DND-41 (cell line): ENCODE measurements around the gene BTN1A1.

Source experiments
- ATAC-seq: fragments of 200-7000 bp; cut with Tn5 transposase; 3 replicates; pipeline ENCODE4 v1.9.1; 2021; ENCODE audit warnings: low read depth; ENCODE audit not compliant: insufficient read depth
- DNase-seq: peaks from one replicate; pipeline ENCODE4 v3.0.0-alpha.2; 2020
- H2AFZ ChIP-seq: 2 replicates; pipeline ENCODE4 v1.6.0; 2012; ENCODE audit warnings: low read depth, low read length
- H3K27ac ChIP-seq: 2 replicates; pipeline ENCODE4 v1.5.1; 2012; ENCODE audit warnings: low read length, inconsistent platforms
- H3K27me3 ChIP-seq: fragments of 200-600 bp; sonication (generic); 2 replicates; pipeline ENCODE4 v1.6.0; 2012; ENCODE audit warnings: low read length, mild to moderate bottlenecking, inconsistent platforms; ENCODE audit not compliant: insufficient read depth, poor library complexity
- H3K36me3 ChIP-seq: 2 replicates; pipeline ENCODE4 v1.5.1; 2012; ENCODE audit warnings: low read length, inconsistent platforms; ENCODE audit not compliant: insufficient read depth
- H3K4me1 ChIP-seq: 2 replicates; pipeline ENCODE4 v1.5.1; 2012; ENCODE audit warnings: mild to moderate bottlenecking, low read length; ENCODE audit not compliant: insufficient read depth
- H3K4me2 ChIP-seq: 2 replicates; pipeline ENCODE4 v1.6.0; 2012; ENCODE audit warnings: mild to moderate bottlenecking, moderate library complexity, low read length, inconsistent platforms; ENCODE audit not compliant: insufficient read depth
- H3K4me3 ChIP-seq, 2 experiments: fragments of 200-600 bp in 1 of 2; shearing (Covaris generic) in 1 of 2; 2 replicates each; pipeline ENCODE4 v1.5.1; 2012 to 2016; ENCODE audit warnings: inconsistent platforms in 2 of 2, low read length in 2 of 2, mild to moderate bottlenecking in 2 of 2, low read depth in 1 of 2, moderate library complexity in 1 of 2
- H3K79me2 ChIP-seq: 2 replicates; pipeline ENCODE4 v1.6.0; 2012; ENCODE audit warnings: low read length, inconsistent platforms; ENCODE audit not compliant: insufficient read depth
- H3K9ac ChIP-seq: 2 replicates; pipeline ENCODE4 v1.6.0; 2012; ENCODE audit warnings: low read depth, mild to moderate bottlenecking, inconsistent platforms, low read length, moderate library complexity
- H3K9me3 ChIP-seq: 2 replicates; pipeline ENCODE4 v1.5.1; 2012; ENCODE audit warnings: low read length, moderate library complexity, mild to moderate bottlenecking, inconsistent platforms; ENCODE audit not compliant: insufficient read depth, severe bottlenecking
- H4K20me1 ChIP-seq: 2 replicates; pipeline ENCODE4 v1.6.0; 2012; ENCODE audit warnings: low read length; ENCODE audit not compliant: insufficient read depth
- CTCF ChIP-seq: IDR thresholded peaks from 2 replicates; pipeline ENCODE4 v1.5.1; 2012; ENCODE audit warnings: borderline replicate concordance, low read length, moderate library complexity, mild to moderate bottlenecking; ENCODE audit not compliant: poor library complexity, severe bottlenecking; ENCODE audit errors: extremely low read depth
- EZH2 ChIP-seq: IDR thresholded peaks from 3 replicates; pipeline ENCODE4 v1.6.1; 2012; ENCODE audit warnings: borderline replicate concordance, low read depth, mild to moderate bottlenecking, moderate library complexity, low read length, inconsistent platforms; ENCODE audit not compliant: severe bottlenecking

Gene BTN1A1

GRCh38 chr6:26472549-26473290, 27.4 kb upstream of the BTN1A1 start:
- Histone ChIP-seq H3K36me3 (peaks cover 21% of the 10 kb centered on the region), H3K9me3 (peaks cover 9% of the 10 kb centered on the region), H4K20me1 (no peaks in the 10 kb centered on the region), H3K4me1 (peaks cover 27% of the 10 kb centered on the region), H3K27me3 (no peaks in the 10 kb centered on the region), H3K27ac (peak overlapping the region; percentile 95), H3K4me2 (peak overlapping the region; percentile 69), H3K79me2 (0 out of 2 replicates have a peak, but pooled peaks cover 6% of the 10 kb centered on the region), H3K9ac (peak overlapping the region; percentile 85), H2AFZ (peak overlapping the region; percentile 79), H3K4me3 (peak overlapping the region in 1 of 2 experiments; percentile 67; a peak in 1 of 4 replicates)
- ATAC-seq (no peak), DNase-seq (no peak)
- TF ChIP-seq EZH2 (no peak), CTCF (no peak)

- peaks cover 27% of the 10 kb centered on the region for H3K4me1 ChIP-seq
- peak overlapping the region; percentile 56 to 67; a peak in 3 of 4 replicates for H3K4me3 ChIP-seq
- peaks cover 14% of the 10 kb centered on the region for H3K36me3 ChIP-seq
- ATAC-seq = no peak
- peaks cover 9% of the 10 kb centered on the region for H3K9me3 ChIP-seq
- H4K20me1 ChIP-seq = no peaks in the 10 kb centered on the region
- H3K27ac ChIP-seq = peak overlapping the region; percentile 95
- peak overlapping the region; percentile 79 for H2AFZ ChIP-seq
- TF ChIP-seq EZH2 = no peak
- TF ChIP-seq CTCF = no peak
- 0 out of 2 replicates have a peak, but pooled peaks cover 6% of the 10 kb centered on the region for H3K79me2 ChIP-seq
- peak overlapping the region; percentile 69 for H3K4me2 ChIP-seq
- DNase-seq = no peak
- no peaks in the 10 kb centered on the region for H3K27me3 ChIP-seq
- peak overlapping the region; percentile 85 for H3K9ac ChIP-seq
These were observed 26.7 kb upstream of the BTN1A1 start for GRCh38 chr6:26473429-26473757.

GRCh38 chr6:26473758-26474438, 26.2 kb upstream of the BTN1A1 start:
- Histone ChIP-seq H3K9me3 (peaks cover 9% of the 10 kb centered on the region), H3K36me3 (peaks cover 9% of the 10 kb centered on the region; the same call in 1 of the 2 replicates), H4K20me1 (no peaks in the 10 kb centered on the region), H3K4me2 (peak overlapping the region; percentile 69), H3K9ac (peak overlapping the region; percentile 85), H2AFZ (peak overlapping the region; percentile 79), H3K4me3 (peak overlapping the region; percentile 56 to 67), H3K79me2 (0 out of 2 replicates have a peak, but pooled peaks cover 6% of the 10 kb centered on the region), H3K4me1 (peaks cover 27% of the 10 kb centered on the region), H3K27ac (peak overlapping the region; percentile 95), H3K27me3 (no peaks in the 10 kb centered on the region)
- ATAC-seq (peak; percentile 95), DNase-seq (peak; percentile 89)
- TF ChIP-seq CTCF = no peak
